ENCODE data around the gene KDM7A. TPM values are rescaled to one million over a fixed set of nuclear protein-coding genes. Genes with fewer than 3 reads are reported as not detected.

The KDM7A gene
- total RNA-seq, 2 donors from 2014 or later: 9.6 to 26.5 TPM

- Histone ChIP-seq H3K27me3 (replicated peaks; ENCODE audit: insufficient read depth) (no peaks in the 10 kb centered on the region), H3K36me3 (no peaks in the 10 kb centered on the region), H3K4me1 (replicated peaks) (no peaks in the 10 kb centered on the region), H3K4me3 (no peak overlapping the region), H3K27ac (no peak overlapping the region), H3K9me3 (no peaks in the 10 kb centered on the region)
- intact Hi-C loops (cut with DNase I): no loop called here
- DNase-seq (ENCODE audit: low spot score): no peak
- WGBS: 75% methylated on average over 6 of the region's 6 CpGs
- TF ChIP-seq POLR2A (IDR thresholded peaks at IDR 0.05): no peak
- TF ChIP-seq CTCF (IDR thresholded peaks at IDR 0.05): no peak
- TF ChIP-seq POLR2AphosphoS5 (IDR thresholded peaks at IDR 0.05): no peak
These were observed 131.1 kb downstream of the KDM7A start for GRCh38 chr7:140045697-140046096.

GRCh38 chr7:140044251-140044650 is 132.5 kb downstream of the KDM7A start:
- Histone ChIP-seq H3K4me1 (replicated peaks) (no peaks in the 10 kb centered on the region), H3K27ac (no peak overlapping the region), H3K9me3 (no peaks in the 10 kb centered on the region), H3K4me3 (no peak overlapping the region), H3K36me3 (no peaks in the 10 kb centered on the region), H3K27me3 (replicated peaks; ENCODE audit: insufficient read depth) (no peaks in the 10 kb centered on the region)
- intact Hi-C loops (cut with DNase I): no loop called here
- no peak for TF ChIP-seq POLR2A (IDR thresholded peaks at IDR 0.05)
- TF ChIP-seq CTCF (IDR thresholded peaks at IDR 0.05): no peak
- no peak for TF ChIP-seq POLR2AphosphoS5 (IDR thresholded peaks at IDR 0.05)
- 91% methylated on average over 6 of the region's 6 CpGs for WGBS
- no peak for DNase-seq (ENCODE audit: low spot score)

GRCh38 chr7:140042386-140042670 is 134.5 kb downstream of the KDM7A start:
- H3K4me3 ChIP-seq: no peak overlapping the region
- H3K27me3 ChIP-seq (replicated peaks; ENCODE audit: insufficient read depth): no peaks in the 10 kb centered on the region
- H3K4me1 ChIP-seq (replicated peaks): no peaks in the 10 kb centered on the region
- H3K27ac ChIP-seq: no peak overlapping the region
- intact Hi-C loops (cut with DNase I): no loop called here
- no peak for DNase-seq (ENCODE audit: low spot score)
- H3K9me3 ChIP-seq: no peaks in the 10 kb centered on the region
- TF ChIP-seq CTCF (IDR thresholded peaks at IDR 0.05): no peak
- TF ChIP-seq POLR2AphosphoS5 (IDR thresholded peaks at IDR 0.05): no peak
- TF ChIP-seq POLR2A (IDR thresholded peaks at IDR 0.05): no peak
- no peaks in the 10 kb centered on the region for H3K36me3 ChIP-seq
- WGBS: 88% methylated on average over 10 of the region's 10 CpGs

- no peaks in the 10 kb centered on the region for H3K36me3 ChIP-seq
- 83% methylated on average over 12 of the region's 12 CpGs for WGBS
- TF ChIP-seq POLR2AphosphoS5 (IDR thresholded peaks at IDR 0.05): no peak
- no peak for TF ChIP-seq POLR2A (IDR thresholded peaks at IDR 0.05)
- no peak for TF ChIP-seq CTCF (IDR thresholded peaks at IDR 0.05)
- H3K4me1 ChIP-seq (replicated peaks): no peaks in the 10 kb centered on the region
- no peak for DNase-seq (ENCODE audit: low spot score)
- intact Hi-C loops (cut with DNase I): no loop called here
- no peaks in the 10 kb centered on the region for H3K9me3 ChIP-seq
- H3K27ac ChIP-seq: no peak overlapping the region
- no peak overlapping the region for H3K4me3 ChIP-seq
- H3K27me3 ChIP-seq (replicated peaks; ENCODE audit: insufficient read depth): no peaks in the 10 kb centered on the region
These were observed 135.0 kb downstream of the KDM7A start for GRCh38 chr7:140041659-140042385.

GRCh38 chr7:140039896-140040295 is 136.9 kb downstream of the KDM7A start:
- Histone ChIP-seq H3K9me3 (no peaks in the 10 kb centered on the region), H3K4me3 (no peak overlapping the region), H3K27me3 (replicated peaks; ENCODE audit: insufficient read depth) (no peaks in the 10 kb centered on the region), H3K4me1 (replicated peaks) (no peaks in the 10 kb centered on the region), H3K27ac (no peak overlapping the region), H3K36me3 (no peaks in the 10 kb centered on the region)
- intact Hi-C loops (cut with DNase I): no loop called here
- no peak for TF ChIP-seq CTCF (IDR thresholded peaks at IDR 0.05)
- no peak for TF ChIP-seq POLR2AphosphoS5 (IDR thresholded peaks at IDR 0.05)
- TF ChIP-seq POLR2A (IDR thresholded peaks at IDR 0.05): no peak
- DNase-seq (ENCODE audit: low spot score): no peak
- WGBS: 95% methylated on average over 12 of the region's 12 CpGs

Data from prostate gland (tissue), 2 donors.